Glutamatergic neuron (in vitro differentiated cells): Measurements from ENCODE around the gene UNC5B. TPM values are rescaled to one million over a fixed set of nuclear protein-coding genes. Genes with fewer than 3 reads are reported as not detected.

ENCODE experiments used
- DNase-seq: peaks from one replicate; pipeline ENCODE4 v3.0.0; 2022
- H3K27ac Mint-ChIP-seq: one replicate; pipeline ENCODE4 v1.8.0; 2020; ENCODE audit warnings: mild to moderate bottlenecking, mixed read lengths, inconsistent platforms; ENCODE audit not compliant: unreplicated experiment
- H3K27me3 Mint-ChIP-seq: one replicate; pipeline ENCODE4 v1.8.0; 2020; ENCODE audit warnings: mild to moderate bottlenecking, moderate library complexity, mixed read lengths, inconsistent platforms; ENCODE audit not compliant: unreplicated experiment
- H3K36me3 Mint-ChIP-seq: one replicate; pipeline ENCODE4 v1.8.0; 2020; ENCODE audit warnings: mild to moderate bottlenecking, mixed read lengths, inconsistent platforms; ENCODE audit not compliant: unreplicated experiment
- H3K4me1 Mint-ChIP-seq: one replicate; pipeline ENCODE4 v1.8.0; 2020; ENCODE audit warnings: mild to moderate bottlenecking, low read depth, mixed read lengths, inconsistent platforms; ENCODE audit not compliant: unreplicated experiment
- H3K4me3 Mint-ChIP-seq: one replicate; pipeline ENCODE4 v1.8.0; 2020; ENCODE audit warnings: mild to moderate bottlenecking, mixed read lengths, inconsistent platforms; ENCODE audit not compliant: unreplicated experiment
- H3K9me3 Mint-ChIP-seq: one replicate; pipeline ENCODE4 v1.8.0; 2020; ENCODE audit warnings: mild to moderate bottlenecking, moderate library complexity, mixed read lengths, inconsistent platforms; ENCODE audit not compliant: unreplicated experiment
- total RNA-seq: library from RNA; stranded (reverse); fragmentation: NEBNext Ultra II Directional; extraction: Animal tissue kit (Norgen Biotek cat#: 25700); gene quantifications from one replicate; pipeline ENCODE4 v1.2.1, GENCODE V29; 2021; ENCODE audit not compliant: unreplicated experiment
- TF ChIP-seq, protein P1 (sequence below): fragments of 200-600 bp; sonication (generic); IDR thresholded peaks from one replicate; pipeline ENCODE4 v1.5.0; 2021; ENCODE audit not compliant: partially characterized antibody, unreplicated experiment

UNC5B gene
- total RNA-seq, 1 donor from 2014 or later = 22.6 TPM

DNA sequence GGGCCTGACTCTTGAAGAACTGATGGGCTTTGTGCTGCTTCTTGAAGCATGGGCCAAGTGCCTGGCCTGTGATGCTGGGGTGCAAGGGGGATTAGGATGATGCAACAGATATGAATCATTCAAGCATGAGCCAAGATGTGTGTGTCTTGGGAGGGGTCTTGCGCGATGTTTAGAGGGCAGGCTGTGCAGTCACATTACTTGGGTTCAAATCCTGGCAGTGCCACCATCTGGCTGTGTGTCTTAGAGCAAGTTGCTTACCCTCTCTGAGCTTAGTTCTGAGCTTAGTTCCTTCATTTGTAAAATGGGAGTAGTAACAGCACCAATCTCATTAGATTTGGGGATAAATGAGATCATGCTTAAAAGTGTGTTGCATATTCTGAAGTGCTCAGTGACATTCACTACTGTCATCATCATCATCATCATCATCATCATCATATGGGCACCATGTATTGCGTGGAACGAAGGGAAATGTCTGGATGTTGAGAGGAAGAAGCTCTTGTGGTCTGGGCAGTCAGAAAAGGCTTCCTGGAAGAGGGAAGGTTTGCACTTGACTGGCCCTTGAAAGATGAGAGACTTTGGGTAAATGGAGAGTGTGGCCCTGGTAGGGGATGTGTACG, 9.3 kb downstream of the UNC5B start:
- TF ChIP-seq, protein P1, sequence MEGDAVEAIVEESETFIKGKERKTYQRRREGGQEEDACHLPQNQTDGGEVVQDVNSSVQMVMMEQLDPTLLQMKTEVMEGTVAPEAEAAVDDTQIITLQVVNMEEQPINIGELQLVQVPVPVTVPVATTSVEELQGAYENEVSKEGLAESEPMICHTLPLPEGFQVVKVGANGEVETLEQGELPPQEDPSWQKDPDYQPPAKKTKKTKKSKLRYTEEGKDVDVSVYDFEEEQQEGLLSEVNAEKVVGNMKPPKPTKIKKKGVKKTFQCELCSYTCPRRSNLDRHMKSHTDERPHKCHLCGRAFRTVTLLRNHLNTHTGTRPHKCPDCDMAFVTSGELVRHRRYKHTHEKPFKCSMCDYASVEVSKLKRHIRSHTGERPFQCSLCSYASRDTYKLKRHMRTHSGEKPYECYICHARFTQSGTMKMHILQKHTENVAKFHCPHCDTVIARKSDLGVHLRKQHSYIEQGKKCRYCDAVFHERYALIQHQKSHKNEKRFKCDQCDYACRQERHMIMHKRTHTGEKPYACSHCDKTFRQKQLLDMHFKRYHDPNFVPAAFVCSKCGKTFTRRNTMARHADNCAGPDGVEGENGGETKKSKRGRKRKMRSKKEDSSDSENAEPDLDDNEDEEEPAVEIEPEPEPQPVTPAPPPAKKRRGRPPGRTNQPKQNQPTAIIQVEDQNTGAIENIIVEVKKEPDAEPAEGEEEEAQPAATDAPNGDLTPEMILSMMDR = no peak
- no peaks in the 10 kb centered on the region for H3K9me3 Mint-ChIP-seq
- H3K4me1 Mint-ChIP-seq = peaks cover 13% of the 10 kb centered on the region
- DNase-seq = no peak
- H3K36me3 Mint-ChIP-seq = peaks cover 5% of the 10 kb centered on the region
- peak overlapping the region; percentile 2 for H3K27ac Mint-ChIP-seq
- no peak overlapping the region for H3K4me3 Mint-ChIP-seq
- H3K27me3 Mint-ChIP-seq = peaks cover 4% of the 10 kb centered on the region

DNA sequence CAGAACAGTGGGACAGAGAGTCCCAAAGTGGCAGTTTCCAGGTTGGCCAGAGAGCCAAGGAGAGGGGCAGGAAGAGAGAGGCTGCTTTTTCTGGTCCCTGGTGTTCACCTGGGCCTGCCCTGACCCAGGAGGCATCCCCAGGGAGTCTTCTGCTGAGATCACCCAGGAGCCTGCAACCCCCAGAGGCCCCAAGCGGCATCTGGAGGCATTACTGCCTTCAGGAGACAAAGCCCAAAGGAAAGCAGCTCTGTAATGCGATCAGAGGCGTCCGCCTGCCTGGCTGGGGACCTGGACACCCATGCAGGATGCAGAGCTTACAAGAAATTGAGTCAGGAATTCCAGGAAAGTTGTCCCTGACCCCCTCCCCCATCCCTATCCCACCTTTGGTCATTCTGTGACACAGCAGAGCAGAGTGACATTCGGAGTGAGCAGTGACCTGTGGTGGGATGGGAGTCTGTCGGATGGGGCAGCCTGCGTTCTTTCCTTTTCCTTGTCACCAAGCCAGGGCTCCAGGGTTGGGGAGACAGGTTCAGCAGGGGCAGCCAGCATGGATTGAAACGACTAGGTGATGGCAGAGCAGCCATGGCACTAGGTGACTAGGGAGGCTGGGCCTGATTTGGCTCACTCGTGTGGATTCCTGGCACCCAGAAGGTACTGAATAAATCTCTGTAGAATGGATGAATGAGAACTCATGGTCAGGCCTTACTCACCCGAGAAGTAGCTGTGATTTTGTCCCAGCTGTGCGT, 10.4 kb downstream of the UNC5B start:
- H3K27me3 Mint-ChIP-seq = peaks cover 4% of the 10 kb centered on the region
- H3K4me1 Mint-ChIP-seq = peaks cover 12% of the 10 kb centered on the region
- H3K36me3 Mint-ChIP-seq = peaks cover 5% of the 10 kb centered on the region
- no peak for DNase-seq
- TF ChIP-seq, protein P1 = no peak
- no peak overlapping the region for H3K4me3 Mint-ChIP-seq
- no peaks in the 10 kb centered on the region for H3K9me3 Mint-ChIP-seq
- no peak overlapping the region for H3K27ac Mint-ChIP-seq

DNA sequence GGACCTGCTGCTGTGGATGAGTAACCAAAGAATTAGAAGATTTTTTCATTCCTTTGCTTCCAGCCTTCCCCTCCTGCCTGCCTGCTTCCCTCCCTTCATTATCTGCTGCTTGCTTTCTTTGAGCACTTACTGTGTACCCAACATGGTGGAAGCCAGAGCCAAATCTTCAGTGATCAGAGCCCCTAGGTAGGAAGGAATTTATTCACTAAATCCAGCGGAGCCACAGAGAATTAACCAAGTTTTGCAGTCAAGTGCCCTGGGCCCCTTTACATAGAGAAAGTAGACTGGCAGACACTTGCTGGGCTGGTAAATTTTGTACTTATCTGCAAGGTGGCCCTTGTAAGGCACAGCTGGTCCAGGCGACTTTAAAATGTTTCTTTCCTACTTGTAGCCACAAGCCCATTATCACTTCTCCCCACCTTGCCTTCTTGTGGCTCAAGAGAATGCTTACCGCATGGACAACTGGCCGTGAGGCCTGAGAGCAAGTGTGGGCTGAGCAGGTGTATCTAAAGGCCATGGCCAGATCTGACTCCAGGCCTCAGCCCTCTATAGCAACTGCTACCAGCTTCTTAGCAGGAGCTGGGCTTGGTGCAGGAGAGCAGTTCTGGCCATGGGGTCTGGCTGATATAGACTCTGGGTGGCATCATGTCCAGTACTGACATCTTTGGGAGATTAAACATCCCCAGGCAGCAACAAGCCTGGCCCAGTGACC, 11.1 kb downstream of the UNC5B start:
- Mint-ChIP-seq H3K4me3 (no peak overlapping the region), H3K4me1 (peaks cover 11% of the 10 kb centered on the region), H3K27ac (no peak overlapping the region), H3K36me3 (peaks cover 5% of the 10 kb centered on the region), H3K9me3 (no peaks in the 10 kb centered on the region), H3K27me3 (peaks cover 6% of the 10 kb centered on the region)
- TF ChIP-seq, protein P1 = no peak
- DNase-seq = no peak

DNA sequence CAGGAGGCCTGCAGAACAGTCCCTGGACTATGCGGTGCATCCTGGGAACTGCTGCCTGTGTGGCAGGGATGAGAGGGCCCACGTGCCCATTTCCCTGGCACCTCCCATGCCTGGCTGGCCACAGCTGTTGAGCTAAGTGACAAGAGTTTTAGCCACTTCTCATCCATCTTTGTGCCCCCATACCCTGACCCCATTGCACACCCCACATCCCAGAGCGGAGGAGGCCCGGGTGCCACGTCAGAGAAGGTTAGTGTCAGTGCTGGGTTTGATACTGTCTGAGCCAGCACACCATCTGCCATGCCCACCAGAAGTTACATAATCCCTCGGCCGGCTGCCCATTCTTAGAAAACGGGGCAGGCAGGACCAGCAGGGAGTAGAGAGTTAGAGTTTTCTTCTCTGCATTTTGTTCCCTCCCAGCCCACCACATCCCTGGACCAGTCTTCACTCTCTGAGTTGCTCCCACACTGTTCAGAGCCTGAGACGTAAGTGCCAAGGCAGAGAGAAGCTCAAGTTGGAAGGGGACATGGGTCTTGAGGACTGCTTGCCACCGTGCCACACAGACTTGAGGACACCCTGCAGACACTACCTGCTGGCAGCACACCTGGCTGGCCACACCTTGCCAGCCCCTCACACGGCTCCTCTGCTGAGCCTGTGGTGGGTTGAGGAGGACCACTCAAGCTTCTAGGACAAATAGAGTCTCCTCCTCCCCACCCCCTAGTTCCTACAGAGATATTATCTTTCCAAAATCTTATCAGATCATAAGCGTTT, 13.1 kb downstream of the UNC5B start:
- TF ChIP-seq, protein P1 = no peak

More for the DNA sequence above, 13.1 kb downstream of the UNC5B start:
- Mint-ChIP-seq H3K4me1 (peaks cover 11% of the 10 kb centered on the region), H3K27ac (no peak overlapping the region), H3K9me3 (no peaks in the 10 kb centered on the region), H3K27me3 (peaks cover 6% of the 10 kb centered on the region), H3K4me3 (no peak overlapping the region), H3K36me3 (peaks cover 5% of the 10 kb centered on the region)
- DNase-seq = no peak
